B cell (primary cell): ENCODE results near the gene ULK1. TPM values are rescaled to one million over a fixed set of nuclear protein-coding genes. Genes with fewer than 3 reads are reported as not detected.
A peak's percentile ranks its signal among the peaks of the same experiment; 100 is the strongest.

Experiments used
- ATAC-seq: fragments of 200-7000 bp; cut with Tn5 transposase; one replicate; pipeline ENCODE4 v1.10.0; 2021; ENCODE audit warnings: low read depth, mild to moderate bottlenecking, moderate number of reproducible peaks, moderate library complexity
- CTCF ChIA-PET: fragments of 350-600 bp; sonication (Branson Sonifier 250); formaldehyde crosslinking; loops from one replicate; lab custom pipeline; 2021; ENCODE audit warnings: antibody characterized with exemption, inconsistent platforms; lab: Charles Lee
- POLR2A ChIA-PET: fragments of 350-600 bp; sonication (Branson Sonifier 250); formaldehyde crosslinking; loops from one replicate; lab custom pipeline; 2021; ENCODE audit warnings: antibody characterized with exemption; lab: Charles Lee
- DNase-seq: peaks from one replicate; pipeline ENCODE4 v3.0.0; 2013
- H2AFZ ChIP-seq: 2 replicates; pipeline ENCODE4 v1.6.1; 2012; ENCODE audit warnings: mild to moderate bottlenecking, low read depth, low read length; ENCODE audit not compliant: insufficient read depth, poor library complexity, severe bottlenecking
- H3K27ac ChIP-seq, 2 donors: 1 replicate in 1 of 2; 2 replicates in 1 of 2; pipeline ENCODE4 v1.5.1; 2012 to 2013; ENCODE audit warnings: low read length in 2 of 2, mild to moderate bottlenecking in 2 of 2, moderate library complexity in 1 of 2
- H3K27me3 ChIP-seq, 4 experiments: fragments of 200-600 bp in 1 of 4; sonication (generic) in 1 of 4; replicated peaks in 1 of 4; 1 replicate in 2 of 4; 2 replicates in 2 of 4; pipeline versions ENCODE4 v1.6.1 to v1.7.0; 2013 to 2016; ENCODE audit warnings: low read length in 3 of 4, mild to moderate bottlenecking in 2 of 4, mixed read lengths in 1 of 4, moderate library complexity in 1 of 4; ENCODE audit not compliant: insufficient read depth in 4 of 4, control insufficient read depth in 3 of 4; ENCODE audit errors: control extremely low read depth in 1 of 4
- H3K36me3 ChIP-seq, 2 experiments: replicated peaks in 1 of 2; 1 replicate in 1 of 2; 2 replicates in 1 of 2; pipeline versions ENCODE4 v1.6.1 to v1.7.1; 2013; ENCODE audit warnings: low read length in 1 of 2; ENCODE audit not compliant: insufficient read depth in 2 of 2, control insufficient read depth in 1 of 2; ENCODE audit errors: control extremely low read depth in 1 of 2, extremely low read depth in 1 of 2
- H3K4me1 ChIP-seq, 2 donors: fragments of 200-600 bp in 1 of 2; sonication (generic) in 1 of 2; 1 replicate in 1 of 2; 2 replicates in 1 of 2; pipeline versions ENCODE4 v1.5.1 to v1.6.1; 2013 to 2017; ENCODE audit warnings: low read length in 2 of 2; ENCODE audit not compliant: control insufficient read depth in 2 of 2, insufficient read depth in 2 of 2
- H3K4me2 ChIP-seq: replicated peaks from 2 replicates; pipeline ENCODE3; 2012; ENCODE audit warnings: mild to moderate bottlenecking, low read depth, low read length; ENCODE audit not compliant: poor library complexity, severe bottlenecking
- H3K4me3 ChIP-seq, 5 experiments: fragments of 200-600 bp in 1 of 5; sonication (generic) in 1 of 5; 1 replicate in 3 of 5; 2 replicates in 2 of 5; pipeline versions ENCODE4 v1.5.1 to v1.7.0; 2011 to 2016; ENCODE audit warnings: low read length in 4 of 5, mild to moderate bottlenecking in 4 of 5, low read depth in 2 of 5, control low read depth in 1 of 5, moderate library complexity in 1 of 5; ENCODE audit not compliant: insufficient read depth in 1 of 5; ENCODE audit errors: control extremely low read depth in 1 of 5, extremely low read depth in 1 of 5
- H3K79me2 ChIP-seq: fragments of 200-600 bp; sonication (generic); one replicate; pipeline ENCODE4 v1.6.0; 2016; ENCODE audit warnings: low read length; ENCODE audit not compliant: control insufficient read depth, insufficient read depth
- H3K9ac ChIP-seq: fragments of 200-600 bp; sonication (generic); 2 replicates; pipeline ENCODE4 v1.6.1; 2017; ENCODE audit warnings: mild to moderate bottlenecking, low read length, moderate library complexity
- H3K9me3 ChIP-seq, 3 donors: one replicate each; pipeline versions ENCODE4 v1.6.1 to v1.7.1; 2013; ENCODE audit warnings: low read length in 2 of 3; ENCODE audit not compliant: control insufficient read depth in 2 of 3, insufficient read depth in 1 of 3; ENCODE audit errors: control extremely low read depth in 1 of 3
- H4K20me1 ChIP-seq: 2 replicates; pipeline ENCODE4 v1.6.0; 2012; ENCODE audit warnings: mild to moderate bottlenecking, low read length; ENCODE audit not compliant: insufficient read depth, control insufficient read depth, poor library complexity, severe bottlenecking
- H3K27ac Mint-ChIP-seq: one replicate; pipeline ENCODE4 v1.8.0; 2021; ENCODE audit warnings: mixed read lengths
- H3K27me3 Mint-ChIP-seq: one replicate; pipeline ENCODE4 v1.8.0; 2021; ENCODE audit warnings: mixed read lengths
- H3K4me1 Mint-ChIP-seq: one replicate; pipeline ENCODE4 v1.8.0; 2021; ENCODE audit warnings: mixed read lengths
- H3K4me3 Mint-ChIP-seq: one replicate; pipeline ENCODE4 v1.8.0; 2021; ENCODE audit warnings: mixed read lengths
- H3K9me3 Mint-ChIP-seq: one replicate; pipeline ENCODE4 v1.8.0; 2022; ENCODE audit warnings: mixed read lengths; ENCODE audit not compliant: insufficient read depth
- EZH2 ChIP-seq: IDR thresholded peaks from 2 replicates; pipeline ENCODE4 v1.6.1; 2012; ENCODE audit warnings: borderline replicate concordance, low read depth, mild to moderate bottlenecking, moderate library complexity, low read length; ENCODE audit not compliant: insufficient read depth, poor library complexity, severe bottlenecking
- WGBS: methylation state at CpG from one replicate; pipeline ENCODE4 v1.1.5; 2013; ENCODE audit warnings: missing lambda C conversion rate; ENCODE audit not compliant: insufficient coverage; 5-methylcytosine and 5-hydroxymethylcytosine counted together
- intact Hi-C: fragments of 100-400 bp; cut with micrococcal nuclease; formaldehyde crosslinking; loops from one replicate; pipeline ENCODE4 v1.10.0; 2022
- polyA plus RNA-seq: library from polyadenylated mRNA; depleted of rRNA; stranded (reverse); fragments of >200 nt; gene quantifications from 2 replicates; pipeline ENCODE4 v1.2.3, GENCODE V29; 2012
- total RNA-seq, 2 donors: library from RNA; stranded (reverse); fragments of 120-200 nt in 1 of 2; gene quantifications; 1 replicate in 1 of 2; 2 replicates in 1 of 2; pipeline versions ENCODE4 v1.2.3 to v1.2.4, GENCODE V29; 2013 to 2022
- TF ChIP-seq, protein P1 (sequence below): fragments of 200-600 bp; IDR thresholded peaks from one replicate; pipeline ENCODE4 v1.8.0; 2022; ENCODE audit warnings: antibody characterized with exemption, mild to moderate bottlenecking

ULK1 gene
- total and polyA plus RNA-seq, 2 donors (not counting 1 experiment from before 2014, with no cell fraction given), result 38.9 to 59.5 TPM

DNA sequence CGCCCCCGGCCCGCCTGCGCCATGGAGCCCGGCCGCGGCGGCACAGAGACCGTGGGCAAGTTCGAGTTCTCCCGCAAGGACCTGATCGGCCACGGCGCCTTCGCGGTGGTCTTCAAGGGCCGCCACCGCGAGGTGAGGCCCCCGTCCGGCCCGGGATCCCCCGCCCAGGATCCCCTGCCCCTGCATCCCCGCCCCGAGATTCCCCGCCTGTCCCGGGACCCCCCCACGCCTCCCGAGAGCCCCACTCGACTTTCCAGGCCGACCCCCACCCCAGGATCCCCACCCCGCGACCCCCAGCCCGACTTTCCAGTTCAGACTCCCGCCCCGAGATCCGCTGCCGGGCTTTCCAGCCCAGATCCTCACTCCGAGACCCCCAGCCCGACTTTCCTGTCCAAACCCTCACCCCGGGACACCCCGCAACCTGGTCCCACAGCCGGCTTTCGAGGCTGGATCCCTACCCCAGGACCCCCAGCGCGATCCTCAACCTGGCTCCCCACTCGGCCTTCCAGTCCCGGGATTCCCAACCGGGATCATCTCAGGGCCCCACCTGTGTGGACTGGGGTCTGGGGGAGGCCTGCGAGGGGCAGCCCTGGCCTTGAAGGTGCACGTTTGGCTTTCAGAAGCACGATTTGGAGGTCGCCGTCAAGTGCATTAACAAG is 688 bp downstream of the ULK1 start:
- H2AFZ ChIP-seq, result peak overlapping the region; percentile 73
- intact Hi-C loops, result loop anchor here (1.0 to 10.0 kb wide), 5 partner anchors 34 to 187 kb away; partner anchors contain the start of genes EP400, PUS1 and SFSWAP
- Mint-ChIP-seq H3K4me3 (peak overlapping the region; percentile 91), H3K27ac (peak overlapping the region; percentile 88), H3K27me3 (no peaks in the 10 kb centered on the region), H3K4me1 (peaks cover 22% of the 10 kb centered on the region), H3K9me3 (no peaks in the 10 kb centered on the region)
- no peaks in the 10 kb centered on the region for H3K27me3 ChIP-seq
- POLR2A ChIA-PET, result interaction anchor here (1.0 to 2.1 kb wide), 2 partner anchors 29 to 33 kb away, joined by 7 read pairs; partner anchors contain the start of gene PUS1
- peaks cover 36% of the 10 kb centered on the region for H4K20me1 ChIP-seq
- peaks cover 2 to 8% of the 10 kb centered on the region in 2 experiments for H3K36me3 ChIP-seq
- peaks cover 18 to 23% of the 10 kb centered on the region in 2 donors for H3K4me1 ChIP-seq
- DNase-seq (no peak), ATAC-seq (no peak)
- CTCF ChIA-PET, result no interaction called here
- peak overlapping the region; percentile 6 to 69 for H3K27ac ChIP-seq
- H3K9ac ChIP-seq, result peak overlapping the region; percentile 72
- WGBS, result 2% methylated on average over 51 of the region's 54 CpGs
- H3K9me3 ChIP-seq, result peaks cover 0 to 4% (median 0%) of the 10 kb centered on the region in 3 donors
- H3K4me2 ChIP-seq, result peak overlapping the region; percentile 98
- TF ChIP-seq, protein P1, sequence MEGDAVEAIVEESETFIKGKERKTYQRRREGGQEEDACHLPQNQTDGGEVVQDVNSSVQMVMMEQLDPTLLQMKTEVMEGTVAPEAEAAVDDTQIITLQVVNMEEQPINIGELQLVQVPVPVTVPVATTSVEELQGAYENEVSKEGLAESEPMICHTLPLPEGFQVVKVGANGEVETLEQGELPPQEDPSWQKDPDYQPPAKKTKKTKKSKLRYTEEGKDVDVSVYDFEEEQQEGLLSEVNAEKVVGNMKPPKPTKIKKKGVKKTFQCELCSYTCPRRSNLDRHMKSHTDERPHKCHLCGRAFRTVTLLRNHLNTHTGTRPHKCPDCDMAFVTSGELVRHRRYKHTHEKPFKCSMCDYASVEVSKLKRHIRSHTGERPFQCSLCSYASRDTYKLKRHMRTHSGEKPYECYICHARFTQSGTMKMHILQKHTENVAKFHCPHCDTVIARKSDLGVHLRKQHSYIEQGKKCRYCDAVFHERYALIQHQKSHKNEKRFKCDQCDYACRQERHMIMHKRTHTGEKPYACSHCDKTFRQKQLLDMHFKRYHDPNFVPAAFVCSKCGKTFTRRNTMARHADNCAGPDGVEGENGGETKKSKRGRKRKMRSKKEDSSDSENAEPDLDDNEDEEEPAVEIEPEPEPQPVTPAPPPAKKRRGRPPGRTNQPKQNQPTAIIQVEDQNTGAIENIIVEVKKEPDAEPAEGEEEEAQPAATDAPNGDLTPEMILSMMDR, result no peak
- TF ChIP-seq EZH2, result no peak
- H3K4me3 ChIP-seq, result peak overlapping the region; percentile 49 to 71 (median 59)
- H3K79me2 ChIP-seq, result peaks cover 46% of the 10 kb centered on the region

DNA sequence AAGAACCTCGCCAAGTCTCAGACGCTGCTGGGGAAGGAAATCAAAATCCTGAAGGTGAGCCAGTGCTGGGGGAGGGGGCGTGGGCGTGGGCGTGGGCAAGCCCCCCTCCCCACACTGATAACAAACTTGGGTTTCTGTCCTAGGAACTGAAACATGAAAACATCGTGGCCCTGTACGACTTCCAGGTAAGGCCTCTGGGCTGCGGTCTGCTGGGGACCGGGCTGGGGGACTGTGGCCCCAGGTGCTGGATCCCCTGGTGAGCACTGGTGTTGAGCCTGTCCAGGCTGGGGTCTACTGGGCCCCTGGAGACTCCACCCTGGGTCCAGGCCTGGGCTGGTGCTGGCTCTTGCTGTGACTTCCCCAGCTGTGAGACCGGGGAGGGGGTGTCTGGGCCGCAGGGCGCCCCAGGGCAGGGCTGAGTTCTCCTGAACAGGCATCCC is 1.2 kb downstream of the ULK1 start:
- 1% methylated on average over 9 of the region's 12 CpGs for WGBS
- peak overlapping the region; percentile 6 to 69 for H3K27ac ChIP-seq
- peaks cover 24% of the 10 kb centered on the region for H3K4me1 Mint-ChIP-seq
- peak overlapping the region; percentile 98 for H3K4me2 ChIP-seq
- peaks cover 18 to 23% of the 10 kb centered on the region in 2 donors for H3K4me1 ChIP-seq
- H3K27me3 Mint-ChIP-seq, result no peaks in the 10 kb centered on the region
- H3K4me3 ChIP-seq, result peak overlapping the region; percentile 49 to 71 (median 59)
- peak overlapping the region; percentile 88 for H3K27ac Mint-ChIP-seq
- H3K9ac ChIP-seq, result peak overlapping the region; percentile 72
- DNase-seq, result no peak
- ChIA-PET POLR2A (interaction anchor here (1.0 to 2.1 kb wide), 2 partner anchors 28 to 33 kb away, joined by 7 read pairs; partner anchors contain the start of gene PUS1), CTCF (interaction anchor here (1.7 kb wide), 1 partner anchor 28 kb away, joined by 4 read pairs; no protein-coding TSS in a partner anchor)
- TF ChIP-seq EZH2, result no peak
- TF ChIP-seq, protein P1, result no peak
- H3K36me3 ChIP-seq, result peaks cover 2 to 10% of the 10 kb centered on the region in 2 experiments
- H3K9me3 Mint-ChIP-seq, result no peaks in the 10 kb centered on the region
- no peak for ATAC-seq
- H2AFZ ChIP-seq, result peak overlapping the region; percentile 73
- H3K27me3 ChIP-seq, result no peaks in the 10 kb centered on the region
- H4K20me1 ChIP-seq, result peaks cover 42% of the 10 kb centered on the region
- H3K4me3 Mint-ChIP-seq, result peak overlapping the region; percentile 91
- peaks cover 0 to 4% (median 0%) of the 10 kb centered on the region in 3 donors for H3K9me3 ChIP-seq
- peaks cover 52% of the 10 kb centered on the region for H3K79me2 ChIP-seq
- intact Hi-C loops, result loop anchor here (1.0 to 10.0 kb wide), 4 partner anchors 28 to 187 kb away; partner anchors contain the start of gene SFSWAP
